ENCODE results near the gene ARTN. TPM values are rescaled to one million over a fixed set of nuclear protein-coding genes. Genes with fewer than 3 reads are reported as not detected.

ARTN gene
- total RNA-seq = 1.2 to 2.0 TPM (median 1.6 TPM) in 3 replicates

- H3K4me1 Mint-ChIP-seq = peaks cover 14% of the 10 kb centered on the region
- H3K9me3 Mint-ChIP-seq = no peaks in the 10 kb centered on the region
- peaks cover 6% of the 10 kb centered on the region for H3K36me3 Mint-ChIP-seq
- H3K27ac Mint-ChIP-seq = no peak within 1 kb of the TSS
- H3K27me3 Mint-ChIP-seq (ENCODE audit: low read depth) = peaks cover 50% of the 10 kb centered on the region
- peak within 1 kb of the TSS; percentile 65 for H3K4me3 Mint-ChIP-seq
- TF ChIP-seq CTCF (IDR thresholded peaks at IDR 0.05; ENCODE audit: unreplicated experiment) = no peak
- peak in 1 of 2 experiments; percentile 59 for DNase-seq (ENCODE audit: low spot score in 2 of 2, unreplicated experiment in 2 of 2)
Observed at GRCh38 chr1:43933386-43934100, at the start of gene ARTN. Gene ARTN (plus strand): TSS chr1:43933801. CDS start chr1:43935657, 1,856 bp downstream.

GRCh38 chr1:43885279-43885801, 48.3 kb upstream of the ARTN start:
- Mint-ChIP-seq H3K4me1 (peaks cover 22% of the 10 kb centered on the region), H3K36me3 (no peaks in the 10 kb centered on the region), H3K9me3 (no peaks in the 10 kb centered on the region), H3K4me3 (no peak overlapping the region), H3K27me3 (ENCODE audit: low read depth) (no peaks in the 10 kb centered on the region), H3K27ac (peak overlapping the region; percentile 76)
- no peak for TF ChIP-seq CTCF (IDR thresholded peaks at IDR 0.05; ENCODE audit: unreplicated experiment)
- peak in 1 of 2 experiments; percentile 57 for DNase-seq (ENCODE audit: low spot score in 2 of 2, unreplicated experiment in 2 of 2)

DNA sequence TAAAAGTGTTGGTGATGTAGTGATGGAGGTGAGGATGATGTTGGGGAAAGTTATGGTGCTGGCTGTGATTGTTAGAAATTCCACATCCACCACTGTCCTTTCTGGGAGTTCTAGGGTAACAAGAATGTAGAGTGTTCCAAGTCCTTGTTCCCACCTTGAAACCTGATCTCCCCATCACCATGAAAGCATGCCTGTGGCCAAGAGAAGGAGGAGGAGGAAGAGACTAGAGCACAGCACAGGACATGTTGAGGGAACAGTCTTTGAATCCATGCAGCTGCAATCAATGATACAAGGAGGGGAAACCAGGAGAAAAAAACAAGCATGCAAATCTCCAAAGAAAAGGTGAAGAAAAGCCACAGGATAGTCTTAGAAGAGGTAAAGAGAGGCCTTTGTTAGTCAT, 45.9 kb upstream of the ARTN start:
- TF ChIP-seq CTCF (IDR thresholded peaks at IDR 0.05; ENCODE audit: unreplicated experiment) = no peak
- no peak for DNase-seq (ENCODE audit: low spot score in 2 of 2, unreplicated experiment in 2 of 2)
- no peak overlapping the region for H3K27ac Mint-ChIP-seq
- H3K4me1 Mint-ChIP-seq = peaks cover 13% of the 10 kb centered on the region
- no peak overlapping the region for H3K4me3 Mint-ChIP-seq
- no peaks in the 10 kb centered on the region for H3K9me3 Mint-ChIP-seq
- H3K36me3 Mint-ChIP-seq = no peaks in the 10 kb centered on the region
- no peaks in the 10 kb centered on the region for H3K27me3 Mint-ChIP-seq (ENCODE audit: low read depth)

DNA sequence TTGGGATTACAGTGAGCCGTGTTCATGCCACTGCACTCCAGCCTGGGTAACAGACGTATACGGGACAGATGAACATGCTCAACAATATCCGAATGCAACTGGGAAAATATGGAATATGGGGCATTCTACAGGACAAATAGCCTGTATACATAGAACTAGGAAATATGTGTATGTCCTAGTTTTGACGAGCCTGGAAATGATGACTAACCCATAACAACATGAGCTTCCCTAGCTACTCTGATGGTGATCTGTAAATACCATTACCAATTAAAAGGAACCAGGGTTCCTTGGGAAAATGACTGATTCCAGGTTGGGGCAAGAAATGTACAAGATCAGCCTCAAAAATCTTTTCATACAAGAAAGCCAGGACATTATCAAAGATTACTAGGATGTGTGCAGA, 42.8 kb upstream of the ARTN start:
- Mint-ChIP-seq H3K4me3 (no peak overlapping the region), H3K27ac (no peak overlapping the region), H3K4me1 (peaks cover 8% of the 10 kb centered on the region), H3K9me3 (no peaks in the 10 kb centered on the region), H3K36me3 (peaks cover 4% of the 10 kb centered on the region), H3K27me3 (ENCODE audit: low read depth) (no peaks in the 10 kb centered on the region)
- TF ChIP-seq CTCF (IDR thresholded peaks at IDR 0.05; ENCODE audit: unreplicated experiment) = no peak
- DNase-seq (ENCODE audit: low spot score in 2 of 2, unreplicated experiment in 2 of 2) = no peak

DNA sequence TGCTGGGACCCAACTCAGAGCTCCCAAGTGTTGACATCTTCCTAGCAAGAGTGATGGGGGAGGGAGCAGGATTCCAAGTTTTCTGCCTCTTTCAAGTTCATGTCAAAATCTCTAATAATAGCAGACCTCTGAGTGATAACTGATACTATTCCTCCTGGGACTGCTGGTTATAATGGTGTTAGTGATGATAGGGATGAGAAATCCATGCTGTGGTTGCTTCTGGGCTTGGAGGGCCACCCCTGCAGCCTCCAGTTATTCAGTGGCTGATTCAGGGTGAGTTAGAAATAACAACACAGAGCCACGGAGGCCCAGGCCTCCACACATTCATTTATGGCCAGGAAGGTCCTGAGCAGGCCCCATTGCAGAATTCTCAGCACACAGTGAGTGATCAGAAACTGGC, 40.6 kb upstream of the ARTN start:
- H3K9me3 Mint-ChIP-seq = no peaks in the 10 kb centered on the region
- H3K36me3 Mint-ChIP-seq = peaks cover 4% of the 10 kb centered on the region
- no peak overlapping the region for H3K27ac Mint-ChIP-seq
- no peaks in the 10 kb centered on the region for H3K27me3 Mint-ChIP-seq (ENCODE audit: low read depth)
- no peak overlapping the region for H3K4me3 Mint-ChIP-seq
- TF ChIP-seq CTCF (IDR thresholded peaks at IDR 0.05; ENCODE audit: unreplicated experiment) = no peak
- DNase-seq (ENCODE audit: low spot score in 2 of 2, unreplicated experiment in 2 of 2) = no peak
- H3K4me1 Mint-ChIP-seq = peaks cover 7% of the 10 kb centered on the region
